NOMO-1 (cell line): ENCODE measurements around the gene C19orf81.

Experiments used
- DNase-seq, 2 experiments: peaks; one replicate each; lab custom pipeline; 2025; ENCODE audit not compliant: unreplicated experiment in 2 of 2; lab: John Stamatoyannopoulos, UW

Gene C19orf81

GRCh38 chr19:50678323-50678722 is 29.1 kb downstream of the C19orf81 start:
- no peak for DNase-seq

GRCh38 chr19:50679177-50680125 is 30.2 kb downstream of the C19orf81 start:
- DNase-seq = peak; percentile 71 to 75

- no peak for DNase-seq
Measured at GRCh38 chr19:50686310-50687032, 37.2 kb downstream of the C19orf81 start.

- DNase-seq = no peak
Measured at GRCh38 chr19:50688766-50689165, 39.5 kb downstream of the C19orf81 start.

GRCh38 chr19:50690439-50690838 is 41.2 kb downstream of the C19orf81 start:
- no peak for DNase-seq

GRCh38 chr19:50693064-50693975 is 44.1 kb downstream of the C19orf81 start:
- DNase-seq = no peak

GRCh38 chr19:50694815-50695145 is 45.5 kb downstream of the C19orf81 start:
- no peak for DNase-seq

GRCh38 chr19:50695251-50696093 is 46.2 kb downstream of the C19orf81 start:
- no peak for DNase-seq

- DNase-seq = no peak
Measured at GRCh38 chr19:50696094-50696483, 46.8 kb downstream of the C19orf81 start.

GRCh38 chr19:50697414-50698124 is 48.3 kb downstream of the C19orf81 start:
- no peak for DNase-seq

- DNase-seq = no peak
Measured at GRCh38 chr19:50701367-50701985, 52.2 kb downstream of the C19orf81 start.

- no peak for DNase-seq
Measured at GRCh38 chr19:50702158-50702870, 53.1 kb downstream of the C19orf81 start.

GRCh38 chr19:50702871-50703829 is 53.9 kb downstream of the C19orf81 start:
- DNase-seq = no peak

- no peak for DNase-seq
Measured at GRCh38 chr19:50703915-50704796, 54.9 kb downstream of the C19orf81 start.

GRCh38 chr19:50705422-50706019 is 56.3 kb downstream of the C19orf81 start:
- DNase-seq = peak; percentile 49 to 75

- DNase-seq = no peak
Measured at GRCh38 chr19:50706387-50706786, 57.1 kb downstream of the C19orf81 start.
